ENCODE measurements around the gene POLE.

POLE gene

DNA sequence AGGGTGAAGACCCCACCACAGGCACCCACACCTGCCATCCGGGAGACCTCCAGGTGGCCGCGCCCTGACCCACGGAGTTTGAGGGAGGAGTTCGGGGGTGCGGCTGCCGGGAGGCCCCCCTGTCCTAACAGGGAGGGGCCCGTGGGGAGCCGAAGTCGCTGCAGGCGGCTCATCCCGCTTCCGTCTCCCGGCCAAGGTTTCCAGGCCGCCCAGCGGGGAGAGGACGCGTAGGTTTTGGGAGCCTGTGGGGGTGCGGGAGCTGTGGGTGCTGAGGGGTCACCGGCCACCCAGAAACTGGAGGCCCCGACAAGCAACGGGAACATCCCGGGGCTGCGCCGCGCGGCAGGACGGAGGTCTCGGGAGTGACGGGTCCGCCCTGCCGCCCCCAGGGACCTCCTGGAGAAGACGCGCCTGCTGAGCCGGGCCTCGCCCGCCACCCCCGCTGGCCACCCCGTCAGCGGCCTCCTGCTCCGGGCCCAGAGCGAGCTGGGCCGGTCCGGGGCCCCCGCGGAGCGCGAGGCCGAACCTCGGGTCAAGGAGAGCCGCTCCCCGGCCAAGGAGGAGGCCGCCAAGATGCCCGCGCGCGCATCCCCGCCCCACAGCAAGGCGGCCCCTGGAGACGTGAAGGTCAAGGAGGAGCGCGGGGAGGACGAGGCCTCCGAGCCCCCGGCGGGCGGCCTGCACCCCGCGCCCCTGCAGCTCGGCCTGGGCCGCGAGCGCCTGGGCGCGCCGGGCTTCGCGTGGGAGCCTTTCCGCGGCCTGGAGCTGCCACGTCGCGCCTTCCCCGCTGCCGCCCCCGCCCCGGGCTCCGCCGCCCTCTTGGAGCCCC, 104.3 kb downstream of the POLE start:
- DNase-seq (ENCODE audit: extremely low read depth in 1 of 2, low read depth in 1 of 2) = no peak

DNA sequence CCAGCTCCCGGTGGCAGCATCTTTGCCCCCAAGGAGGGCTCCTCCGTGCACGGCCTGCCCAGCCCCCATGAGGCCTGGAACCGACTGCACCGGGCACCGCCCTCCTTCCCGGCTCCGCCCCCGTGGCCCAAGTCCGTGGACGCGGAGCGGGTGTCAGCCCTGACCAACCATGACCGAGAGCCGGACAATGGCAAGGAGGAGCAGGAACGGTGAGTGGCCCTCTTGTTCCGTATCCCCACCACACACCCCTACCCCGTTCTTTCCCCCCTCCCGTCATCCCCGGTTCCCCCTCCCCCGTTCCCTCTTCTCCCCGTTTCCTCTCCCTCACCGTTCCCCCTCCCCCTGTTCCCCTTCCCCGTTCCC, 105.1 kb downstream of the POLE start:
- no peak for DNase-seq (ENCODE audit: extremely low read depth in 1 of 2, low read depth in 1 of 2)

DNA sequence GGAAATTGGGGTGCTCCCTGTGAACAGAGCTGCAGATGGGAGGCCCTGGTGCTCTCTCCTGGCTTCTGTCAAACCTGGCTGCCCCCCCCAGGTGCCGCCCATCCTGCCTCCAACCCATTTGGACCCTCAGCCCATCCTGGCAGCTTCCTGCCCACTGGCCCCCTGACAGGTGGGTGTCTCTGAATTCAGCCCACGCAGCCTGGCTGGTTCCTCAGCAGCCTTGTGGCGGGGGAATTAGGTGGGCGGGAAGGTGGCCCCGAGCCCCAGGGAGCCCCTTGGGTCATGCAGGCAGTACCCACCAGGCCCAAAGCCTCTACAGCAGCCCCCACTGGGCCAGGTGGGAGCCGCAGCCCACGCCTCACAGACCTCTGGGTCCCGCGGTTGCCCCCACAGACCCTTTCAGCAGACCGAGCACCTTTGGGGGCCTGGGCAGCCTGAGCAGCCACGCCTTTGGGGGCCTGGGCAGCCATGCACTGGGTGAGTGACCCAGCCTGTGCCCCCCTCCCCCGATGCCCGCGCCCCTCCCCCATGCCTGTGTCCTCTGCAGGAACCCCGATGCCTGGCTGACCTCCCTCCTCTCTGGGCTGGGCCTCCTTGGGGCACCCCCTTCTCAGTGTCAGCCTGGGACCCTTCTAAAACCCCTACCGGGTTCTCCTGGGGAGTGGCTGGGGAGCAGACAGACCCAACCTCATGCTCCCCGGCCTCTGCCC, 105.6 kb downstream of the POLE start:
- no peak for DNase-seq (ENCODE audit: extremely low read depth in 1 of 2, low read depth in 1 of 2)

DNA sequence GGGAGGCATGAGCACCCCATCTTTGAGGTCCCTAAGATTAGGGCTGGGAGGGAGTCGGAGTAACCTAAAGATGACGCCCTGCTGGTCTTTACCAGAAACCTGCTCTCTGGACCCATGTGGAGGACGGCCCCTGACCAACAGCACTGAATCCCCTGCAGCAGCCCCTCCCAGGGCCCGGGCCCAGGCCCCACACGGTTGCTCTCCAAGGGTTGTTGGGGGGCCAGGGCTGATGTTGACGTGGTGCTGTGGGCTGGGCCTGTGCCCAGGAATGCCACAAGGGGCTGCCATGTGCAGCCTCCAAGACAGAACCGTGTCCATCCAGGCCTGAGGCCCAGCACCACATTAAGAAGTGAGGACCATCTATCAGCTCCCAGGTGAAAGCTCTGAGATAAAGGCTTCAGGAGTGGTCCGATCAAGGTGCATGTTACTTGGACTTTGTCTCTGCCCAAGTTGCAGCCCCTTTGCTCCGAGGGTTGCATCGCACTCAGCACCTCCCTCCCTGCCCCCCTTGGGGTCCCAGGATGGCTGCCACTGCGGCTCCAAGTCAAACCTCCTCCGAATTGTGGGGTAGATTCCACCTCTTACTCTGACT, 106.3 kb downstream of the POLE start:
- DNase-seq (ENCODE audit: extremely low read depth in 1 of 2, low read depth in 1 of 2) = no peak

DNA sequence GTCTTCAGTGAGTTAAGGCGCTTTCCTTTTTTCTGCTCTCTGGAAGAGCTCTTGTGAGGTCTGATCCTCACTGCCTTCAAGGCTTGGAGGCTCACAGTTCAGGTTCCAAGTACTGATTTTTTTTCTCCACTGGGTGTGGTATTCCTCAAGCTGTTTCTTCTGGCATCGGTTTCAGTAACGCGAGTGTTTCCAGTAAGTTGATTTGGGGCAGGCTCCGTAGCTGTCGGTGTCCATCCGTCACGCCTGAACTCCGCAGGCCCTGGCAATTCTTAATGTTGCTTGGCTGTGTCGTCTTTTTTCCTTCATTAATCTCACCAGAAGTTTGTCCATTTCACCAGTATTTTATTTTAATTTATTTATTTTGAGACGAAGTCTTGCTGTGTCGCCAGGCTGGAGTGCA, 107.4 kb downstream of the POLE start:
- DNase-seq (ENCODE audit: extremely low read depth in 1 of 2, low read depth in 1 of 2) = no peak

DNA sequence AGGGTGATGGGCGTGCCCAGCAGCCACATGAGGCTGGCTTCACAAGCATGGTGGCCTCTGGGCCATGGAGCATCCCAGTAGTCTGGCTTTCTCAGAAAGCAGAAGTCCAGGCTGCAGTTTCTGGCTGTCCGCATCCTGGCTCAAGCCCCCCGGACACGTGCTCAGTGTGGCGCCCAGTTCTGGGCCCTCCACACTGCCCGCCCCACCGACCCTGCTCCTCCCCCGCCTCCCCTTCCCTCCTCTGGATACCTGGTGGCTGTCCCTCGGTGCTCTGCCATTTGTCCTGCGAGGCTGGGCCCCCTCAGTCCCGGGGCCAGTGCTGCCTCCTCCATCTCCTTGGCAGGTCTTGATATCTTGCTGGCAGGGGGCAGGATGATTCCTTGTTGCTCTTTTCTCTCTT, 108.3 kb downstream of the POLE start:
- DNase-seq (ENCODE audit: extremely low read depth in 1 of 2, low read depth in 1 of 2) = no peak

DNA sequence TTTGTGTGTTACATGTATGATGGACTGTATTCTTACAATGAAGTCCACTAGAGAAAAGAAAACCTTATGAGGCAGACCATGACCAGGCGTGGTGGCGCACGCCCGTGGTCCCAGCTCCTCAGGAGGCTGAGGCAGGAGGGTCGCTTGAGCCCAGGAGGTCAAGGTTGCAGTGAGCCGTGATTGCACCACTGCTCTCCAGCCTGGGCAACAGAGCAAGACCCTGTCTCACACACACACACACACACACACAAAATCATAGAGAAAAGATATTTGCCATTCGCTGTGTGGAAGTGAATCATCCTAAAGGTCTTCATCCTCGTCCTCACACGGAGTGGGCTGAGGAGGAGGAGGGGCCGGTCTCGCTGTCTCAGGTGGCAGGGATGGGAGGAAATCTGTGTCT, 109.0 kb downstream of the POLE start:
- no peak for DNase-seq (ENCODE audit: extremely low read depth in 1 of 2, low read depth in 1 of 2)

DNA sequence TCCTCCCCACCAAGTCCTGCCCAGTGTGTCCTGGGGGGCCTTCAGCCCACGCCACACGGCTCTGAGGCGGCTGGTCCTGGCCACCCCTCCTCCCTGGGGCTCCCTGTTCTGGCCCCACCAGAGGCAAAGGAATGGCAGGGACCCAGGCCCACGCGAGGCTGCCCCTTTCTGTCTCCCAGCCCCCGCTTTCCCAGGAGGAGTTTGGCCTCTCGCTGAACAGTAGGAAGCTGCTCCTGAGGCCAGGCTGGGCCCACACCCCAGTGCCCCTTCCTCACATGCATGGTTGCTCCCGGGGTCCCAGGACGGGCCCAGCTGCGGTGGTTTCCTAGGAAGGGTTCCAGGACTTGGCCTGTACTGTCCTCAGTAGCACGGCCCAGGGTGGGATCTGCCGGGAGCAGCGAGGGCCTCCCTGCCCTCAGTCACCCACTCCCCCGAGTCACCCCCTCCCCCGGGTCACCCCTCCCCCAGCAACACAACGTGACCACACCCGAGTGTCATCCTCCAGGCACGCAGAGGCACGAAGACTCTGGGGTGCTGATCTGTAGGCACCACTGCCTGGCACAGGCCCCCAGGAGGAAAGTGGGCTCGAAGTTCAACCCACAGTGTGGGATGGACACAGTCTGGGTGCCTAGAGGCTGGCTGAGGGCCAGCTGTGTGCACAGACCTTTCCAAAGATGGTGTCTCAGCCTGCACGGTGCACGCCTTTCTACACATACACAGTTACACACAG, 109.8 kb downstream of the POLE start:
- DNase-seq (ENCODE audit: extremely low read depth in 1 of 2, low read depth in 1 of 2) = no peak

DNA sequence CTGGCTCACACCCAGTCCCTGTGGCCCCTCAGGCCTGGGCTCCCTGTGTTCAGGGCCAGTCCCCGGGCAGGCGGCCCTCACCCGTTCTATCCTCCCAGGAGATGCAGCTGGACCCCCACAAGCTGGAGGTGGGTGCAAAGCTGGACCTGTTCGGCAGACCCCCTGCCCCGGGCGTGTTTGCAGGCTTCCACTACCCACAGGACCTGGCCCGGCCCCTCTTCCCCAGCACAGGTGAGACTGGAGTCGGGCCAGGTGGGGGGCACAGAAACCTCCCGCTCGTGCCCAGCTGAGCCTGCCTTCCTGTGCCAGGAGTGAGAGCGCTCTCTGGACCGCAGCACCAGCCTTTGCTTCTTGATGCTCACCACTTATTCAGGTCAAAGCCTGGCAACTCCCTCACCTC, 110.4 kb downstream of the POLE start:
- DNase-seq (ENCODE audit: extremely low read depth in 1 of 2, low read depth in 1 of 2) = no peak

DNA sequence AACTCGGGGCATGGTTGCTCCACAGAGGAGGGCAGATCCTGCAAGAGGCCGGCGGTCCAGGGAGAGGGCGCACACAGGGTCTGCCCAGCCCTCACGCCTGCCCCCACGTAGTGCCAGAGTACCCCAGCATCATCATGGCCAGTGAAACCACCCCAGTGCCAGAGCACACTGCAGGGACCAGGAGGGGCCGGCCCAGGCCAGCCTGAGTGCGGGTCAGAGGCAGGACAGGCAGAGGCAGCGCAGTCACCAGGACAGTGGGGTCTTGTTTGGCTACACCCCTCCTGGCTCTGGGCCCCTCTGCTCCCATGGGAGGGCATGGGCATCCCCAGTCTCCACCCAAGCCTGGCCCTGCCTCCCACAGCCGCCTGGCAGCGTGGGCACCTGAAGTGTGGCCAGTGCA, 111.5 kb downstream of the POLE start:
- no peak for DNase-seq (ENCODE audit: extremely low read depth in 1 of 2, low read depth in 1 of 2)

DNA sequence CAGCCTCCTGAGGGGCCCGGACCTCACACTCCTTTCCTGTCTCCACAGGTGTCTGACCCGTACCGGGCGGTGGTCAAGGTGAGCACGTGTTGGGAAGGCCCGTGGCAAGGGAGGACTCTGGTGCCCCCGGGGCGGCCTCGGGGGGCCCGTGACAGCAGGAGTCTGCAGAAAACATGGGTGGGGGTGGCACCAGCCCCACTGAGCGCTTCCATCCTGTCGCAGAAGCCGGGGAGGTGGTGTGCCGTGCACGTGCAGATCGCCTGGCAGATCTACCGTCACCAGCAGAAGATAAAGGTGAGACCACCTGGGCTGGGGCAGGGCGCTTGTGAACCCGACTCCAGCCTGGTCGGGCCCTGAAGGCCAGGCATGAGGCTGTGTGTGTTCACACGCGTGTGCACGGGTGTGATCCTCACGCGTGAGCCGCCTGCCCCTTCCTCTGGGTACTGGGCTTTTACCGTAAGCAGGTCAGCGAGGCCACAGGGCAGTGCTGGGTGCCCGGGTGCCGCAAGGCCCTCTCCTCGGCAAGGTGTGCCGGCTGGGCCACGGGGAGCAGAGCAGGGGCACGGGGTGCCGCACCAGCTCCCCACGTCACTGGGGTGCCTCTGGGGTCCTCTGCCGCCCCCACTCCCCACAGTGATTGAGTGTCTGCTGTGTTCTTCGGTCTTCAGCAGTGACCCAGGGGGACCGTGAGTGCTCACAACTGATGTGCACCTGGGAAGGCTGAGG, 112.7 kb downstream of the POLE start:
- no peak for DNase-seq (ENCODE audit: extremely low read depth in 1 of 2, low read depth in 1 of 2)
